HepG2 (cell line): Measurements from ENCODE around the gene CD80. TPM values are rescaled to one million over a fixed set of nuclear protein-coding genes. Genes with fewer than 3 reads are reported as not detected.

Experiments
- ATAC-seq: fragments of 200-7000 bp; cut with Tn5 transposase; 3 replicates; pipeline ENCODE4 v1.9.1; 2020; ENCODE audit warnings: mild to moderate bottlenecking, moderate library complexity
- BruUV-seq: library from RNA; stranded (reverse); fragments of 400-500 nt; replicated peaks from 2 replicates; lab custom pipeline; 2021; lab: Mats Ljungman, UMichigan
- CTCF ChIA-PET: fragments of 300-600 bp; formaldehyde crosslinking; extraction: SDS; loops from one replicate; lab custom pipeline; 2021; ENCODE audit warnings: low total read pairs, inconsistent platforms, low intra/inter-chr PET ratio; lab: Yijun Ruan, JAX
- POLR2A ChIA-PET: fragments of 350-600 bp; sonication (Branson Sonifier 250); formaldehyde crosslinking; loops from one replicate; lab custom pipeline; 2020; ENCODE audit warnings: antibody characterized with exemption, inconsistent platforms; lab: Yijun Ruan, JAX
- DNase-seq: peaks from one replicate; pipeline ENCODE4 v3.0.0-alpha.2; 2015; ENCODE audit warnings: low spot score
- FAIRE-seq: peaks from 3 replicates; lab custom pipeline; 2011; peaks lifted over from hg19 to GRCh38; lab: Jason Lieb, UNC
- H2AFZ ChIP-seq: one replicate; pipeline ENCODE4 v1.6.1; 2011; ENCODE audit warnings: low read length, inconsistent platforms
- H3K27ac ChIP-seq: fragments of 300-600 bp; 3 replicates; pipeline ENCODE4 v1.8.0; 2011; ENCODE audit warnings: mixed run types, mild to moderate bottlenecking, mixed read lengths, low read length, inconsistent platforms; ENCODE audit not compliant: insufficient read depth; ENCODE audit errors: extremely low read length
- H3K27me3 ChIP-seq, 2 experiments: fragments of 200-600 bp in 1 of 2; 2 replicates in 1 of 2; 3 replicates in 1 of 2; pipeline versions ENCODE4 v1.6.0 to v1.8.0; 2011; ENCODE audit warnings: low read length in 2 of 2, mild to moderate bottlenecking in 2 of 2, moderate library complexity in 2 of 2, inconsistent platforms in 1 of 2; ENCODE audit not compliant: insufficient read depth in 2 of 2, control insufficient read depth in 1 of 2
- H3K36me3 ChIP-seq, 2 experiments: fragments of 200-600 bp in 1 of 2; replicated peaks in 1 of 2; 2 replicates in 1 of 2; 3 replicates in 1 of 2; pipeline versions ENCODE4 v1.5.1 to v1.8.0; 2011; ENCODE audit warnings: low read length in 2 of 2, inconsistent platforms in 1 of 2; ENCODE audit not compliant: insufficient read depth in 2 of 2, control insufficient read depth in 1 of 2
- H3K4me1 ChIP-seq: 2 replicates; pipeline ENCODE4 v1.5.1; 2012; ENCODE audit warnings: low read length, inconsistent platforms; ENCODE audit not compliant: insufficient read depth
- H3K4me2 ChIP-seq: 2 replicates; pipeline ENCODE4 v1.6.0; 2011; ENCODE audit warnings: low read depth, low read length, inconsistent platforms
- H3K4me3 ChIP-seq, 3 experiments: fragments of 200-600 bp in 1 of 3; sonication (generic), shearing (Covaris generic) in 1 of 3; replicated peaks in 1 of 3; 2 replicates each; pipeline ENCODE4 v1.5.1; 2011 to 2016; ENCODE audit warnings: low read length in 3 of 3, inconsistent platforms in 2 of 3, low read depth in 2 of 3, mild to moderate bottlenecking in 2 of 3, control low read depth in 1 of 3, mixed read lengths in 1 of 3; ENCODE audit not compliant: insufficient read depth in 1 of 3
- H3K79me2 ChIP-seq: one replicate; pipeline ENCODE4 v1.6.1; 2011; ENCODE audit warnings: low read length, inconsistent platforms; ENCODE audit not compliant: insufficient read depth
- H3K9ac ChIP-seq: 2 replicates; pipeline ENCODE4 v1.6.0; 2011; ENCODE audit warnings: mild to moderate bottlenecking, low read depth, low read length, inconsistent platforms; ENCODE audit not compliant: insufficient read depth
- H3K9me3 ChIP-seq: 2 replicates; pipeline ENCODE4 v1.5.1; 2012; ENCODE audit warnings: mild to moderate bottlenecking, low read length
- H4K20me1 ChIP-seq: 2 replicates; pipeline ENCODE4 v1.6.0; 2011; ENCODE audit warnings: inconsistent platforms, mild to moderate bottlenecking, low read length, moderate library complexity; ENCODE audit not compliant: insufficient read depth
- EP300 ChIP-seq, 3 experiments: sonication (generic) in 1 of 3; formaldehyde crosslinking in 1 of 3; IDR thresholded peaks; 2 replicates each; pipeline versions ENCODE4 v1.5.1 to v1.6.1; 2011 to 2020; ENCODE audit warnings: low read depth in 2 of 3, low read length in 2 of 3, borderline replicate concordance in 1 of 3, improper control_type of control experiment in 1 of 3, mild to moderate bottlenecking in 1 of 3, missing genetic modification reagents in 1 of 3, moderate library complexity in 1 of 3
- GTF3A ChIP-seq: sonication (generic); formaldehyde crosslinking; conservative IDR thresholded peaks from 2 replicates; pipeline ENCODE4 v1.4.0; 2020; ENCODE audit warnings: mild to moderate bottlenecking, missing genetic modification reagents
- IKZF1 ChIP-seq: fragments of 450-650 bp; IDR thresholded peaks from 2 replicates; pipeline ENCODE4 v1.7.1; 2016
- KLF6 ChIP-seq: IDR thresholded peaks from 2 replicates; pipeline ENCODE4 v1.8.0; 2016; ENCODE audit warnings: missing biosample characterization, missing genetic modification reagents
- RFX1 ChIP-seq: fragments of 450-650 bp; IDR thresholded peaks from 2 replicates; pipeline ENCODE4 v1.6.1; 2017
- ZBTB20 ChIP-seq: sonication (generic); formaldehyde crosslinking; IDR thresholded peaks from 2 replicates; pipeline ENCODE4 v1.8.1; 2023; ENCODE audit warnings: missing genetic modification reagents, low read depth, mild to moderate bottlenecking, borderline replicate concordance
- ZNF75D ChIP-seq: sonication (generic); formaldehyde crosslinking; IDR thresholded peaks from 2 replicates; pipeline ENCODE4 v1.8.1; 2023; ENCODE audit warnings: missing genetic modification reagents, mild to moderate bottlenecking, borderline replicate concordance
- WGBS: methylation state at CpG from one replicate; pipeline ENCODE4 v1.1.6; 2017; ENCODE audit warnings: low lambda C conversion rate; 5-methylcytosine and 5-hydroxymethylcytosine counted together
- in situ Hi-C: cut with HindIII; loops from 2 replicates; pipeline ENCODE4 v1.10.0; 2017; ENCODE audit warnings: low pct_unique_long_range_greater_than_20kb; ENCODE audit not compliant: extremely low pct_ligation_motif_present
- intact Hi-C: fragments of 100-400 bp; cut with micrococcal nuclease; formaldehyde crosslinking; loops from one replicate; pipeline ENCODE4 v1.10.0; 2022; ENCODE audit not compliant: unreplicated experiment
- polyA plus RNA-seq, 8 experiments: library from polyadenylated mRNA; depleted of rRNA in 3 of 8; stranded (reverse) in 7 of 8; unstranded in 1 of 8; fragments of >200 nt; fragmentation: Illumina TruSeq in 4 of 8; extraction: Trizol in 4 of 8; gene quantifications; 2 replicates each; pipeline versions ENCODE4 v1.2.1 to v1.2.3, GENCODE V29; 2011 to 2016; ENCODE audit warnings: low read depth in 4 of 8, missing spikeins in 1 of 8, mixed read lengths in 1 of 8; ENCODE audit not compliant: insufficient read depth in 1 of 8
- total RNA-seq, 5 experiments: library from RNA; depleted of rRNA; stranded (reverse); fragments of >200 nt; fragmentation: Illumina TruSeq; extraction: Trizol; gene quantifications; 2 replicates each; pipeline ENCODE4 v1.2.3, GENCODE V29; 2016; ENCODE audit warnings: low read depth in 1 of 5
- TF ChIP-seq, protein P1 (sequence below): sonication (generic); formaldehyde crosslinking; IDR thresholded peaks from 2 replicates; pipeline ENCODE4 v1.4.0; 2020; ENCODE audit warnings: missing genetic modification reagents, borderline replicate concordance

Gene CD80
- total and polyA plus RNA-seq, 2 of the 13 experiments (the other 11 are each of a cell fraction or from before 2014, with no cell fraction given): not detected

DNA sequence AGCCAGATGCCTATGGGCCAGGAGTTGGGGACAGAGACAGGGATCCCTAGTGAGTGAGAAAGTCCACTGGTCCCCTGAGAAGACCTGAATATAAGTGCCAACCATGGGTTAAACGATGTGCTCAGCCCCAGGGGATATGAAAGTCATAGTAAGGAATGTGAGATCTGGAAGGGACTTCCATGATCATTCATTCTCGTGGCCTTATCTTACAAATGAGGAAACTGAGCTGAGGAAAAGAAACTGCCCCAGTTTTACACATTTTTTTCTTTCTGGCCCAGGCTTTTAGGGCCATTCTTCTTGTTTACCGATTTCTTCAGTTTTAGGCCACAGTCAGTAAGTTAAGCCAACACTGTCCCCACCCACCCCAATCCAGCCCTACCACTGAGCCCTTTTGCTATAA is 11.1 kb downstream of the CD80 start:
- ChIA-PET CTCF (no interaction called here), POLR2A (no interaction called here)
- Histone ChIP-seq H3K36me3 (no peaks in the 10 kb centered on the region), H2AFZ (no peak overlapping the region), H3K9me3 (no peaks in the 10 kb centered on the region), H4K20me1 (no peaks in the 10 kb centered on the region), H3K4me3 (no peak overlapping the region), H3K27ac (no peak overlapping the region), H3K27me3 (no peaks in the 10 kb centered on the region; a peak in 1 of 5 replicates), H3K79me2 (no peaks in the 10 kb centered on the region), H3K4me2 (no peak overlapping the region), H3K4me1 (no peaks in the 10 kb centered on the region), H3K9ac (no peak overlapping the region)
- no peak for ATAC-seq
- intact Hi-C loops: no loop called here
- in situ Hi-C loops: no loop called here
- no peak for TF ChIP-seq ZBTB20 (CRISPR knock-in tag)
- no peak for TF ChIP-seq RFX1
- TF ChIP-seq GTF3A (CRISPR knock-in tag): no peak
- no peak for TF ChIP-seq KLF6 (CRISPR knock-in tag)
- no peak for TF ChIP-seq EP300 (IDR thresholded peaks at IDR 0.05; ENCODE audit: low read depth in 2 of 2, low read length in 2 of 2)
- no peak for TF ChIP-seq EP300 (CRISPR knock-in tag; IDR thresholded peaks at IDR 0.05; ENCODE audit: borderline replicate concordance)
- no peak for TF ChIP-seq ZNF75D (CRISPR knock-in tag)
- no peak for TF ChIP-seq IKZF1
- TF ChIP-seq, protein P1, sequence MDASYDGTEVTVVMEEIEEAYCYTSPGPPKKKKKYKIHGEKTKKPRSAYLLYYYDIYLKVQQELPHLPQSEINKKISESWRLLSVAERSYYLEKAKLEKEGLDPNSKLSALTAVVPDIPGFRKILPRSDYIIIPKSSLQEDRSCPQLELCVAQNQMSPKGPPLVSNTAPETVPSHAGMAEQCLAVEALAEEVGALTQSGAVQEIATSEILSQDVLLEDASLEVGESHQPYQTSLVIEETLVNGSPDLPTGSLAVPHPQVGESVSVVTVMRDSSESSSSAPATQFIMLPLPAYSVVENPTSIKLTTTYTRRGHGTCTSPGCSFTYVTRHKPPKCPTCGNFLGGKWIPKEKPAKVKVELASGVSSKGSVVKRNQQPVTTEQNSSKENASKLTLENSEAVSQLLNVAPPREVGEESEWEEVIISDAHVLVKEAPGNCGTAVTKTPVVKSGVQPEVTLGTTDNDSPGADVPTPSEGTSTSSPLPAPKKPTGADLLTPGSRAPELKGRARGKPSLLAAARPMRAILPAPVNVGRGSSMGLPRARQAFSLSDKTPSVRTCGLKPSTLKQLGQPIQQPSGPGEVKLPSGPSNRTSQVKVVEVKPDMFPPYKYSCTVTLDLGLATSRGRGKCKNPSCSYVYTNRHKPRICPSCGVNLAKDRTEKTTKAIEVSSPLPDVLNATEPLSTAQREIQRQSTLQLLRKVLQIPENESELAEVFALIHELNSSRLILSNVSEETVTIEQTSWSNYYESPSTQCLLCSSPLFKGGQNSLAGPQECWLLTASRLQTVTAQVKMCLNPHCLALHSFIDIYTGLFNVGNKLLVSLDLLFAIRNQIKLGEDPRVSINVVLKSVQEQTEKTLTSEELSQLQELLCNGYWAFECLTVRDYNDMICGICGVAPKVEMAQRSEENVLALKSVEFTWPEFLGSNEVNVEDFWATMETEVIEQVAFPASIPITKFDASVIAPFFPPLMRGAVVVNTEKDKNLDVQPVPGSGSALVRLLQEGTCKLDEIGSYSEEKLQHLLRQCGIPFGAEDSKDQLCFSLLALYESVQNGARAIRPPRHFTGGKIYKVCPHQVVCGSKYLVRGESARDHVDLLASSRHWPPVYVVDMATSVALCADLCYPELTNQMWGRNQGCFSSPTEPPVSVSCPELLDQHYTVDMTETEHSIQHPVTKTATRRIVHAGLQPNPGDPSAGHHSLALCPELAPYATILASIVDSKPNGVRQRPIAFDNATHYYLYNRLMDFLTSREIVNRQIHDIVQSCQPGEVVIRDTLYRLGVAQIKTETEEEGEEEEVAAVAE (CRISPR knock-in tag): no peak
- BruUV-seq: no TSS peak
- FAIRE-seq: no peak
- no peak for DNase-seq
- WGBS: 0% methylated on average over 3 of the region's 3 CpGs
